Hepatocyte (in vitro differentiated cells): ENCODE results near the gene PCA3. TPM values are rescaled to one million over a fixed set of nuclear protein-coding genes. Genes with fewer than 3 reads are reported as not detected.

Source experiments
- DNase-seq: peaks from one replicate; pipeline ENCODE4 v3.0.0-alpha.2; 2016; ENCODE audit warnings: low spot score
- H2AFZ ChIP-seq: fragments of 200-600 bp; sonication (generic); 2 replicates; pipeline ENCODE4 v1.6.0; 2016; ENCODE audit warnings: antibody characterized with exemption, mild to moderate bottlenecking
- H3K27ac ChIP-seq: fragments of 200-600 bp; sonication (generic); 2 replicates; pipeline ENCODE4 v1.5.1; 2016; ENCODE audit warnings: mild to moderate bottlenecking
- H3K27me3 ChIP-seq: fragments of 200-600 bp; sonication (generic); 2 replicates; pipeline ENCODE4 v1.6.1; 2016
- H3K36me3 ChIP-seq: fragments of 200-600 bp; sonication (generic); replicated peaks from 2 replicates; pipeline ENCODE4 v1.5.1; 2016; ENCODE audit warnings: low read depth; ENCODE audit not compliant: insufficient read depth
- H3K4me1 ChIP-seq: fragments of 200-600 bp; sonication (generic); 2 replicates; pipeline ENCODE4 v1.5.1; 2016; ENCODE audit warnings: mild to moderate bottlenecking, moderate library complexity; ENCODE audit not compliant: insufficient read depth
- H3K4me2 ChIP-seq: fragments of 200-600 bp; sonication (generic); 2 replicates; pipeline ENCODE4 v1.6.0; 2016
- H3K4me3 ChIP-seq: fragments of 200-600 bp; sonication (generic); 2 replicates; pipeline ENCODE4 v1.5.1; 2016; ENCODE audit warnings: mild to moderate bottlenecking
- H3K79me2 ChIP-seq: fragments of 200-600 bp; sonication (generic); 2 replicates; pipeline ENCODE4 v1.6.0; 2017; ENCODE audit warnings: mild to moderate bottlenecking
- H3K9me2 ChIP-seq: fragments of 200-600 bp; sonication (generic); replicated peaks from 2 replicates; pipeline ENCODE4 v1.6.0; 2017; ENCODE audit warnings: mild to moderate bottlenecking; ENCODE audit not compliant: insufficient read depth
- H3K9me3 ChIP-seq: fragments of 200-600 bp; sonication (generic); 2 replicates; pipeline ENCODE4 v1.5.1; 2016; ENCODE audit warnings: low read depth, mild to moderate bottlenecking
- H4K20me1 ChIP-seq: fragments of 200-600 bp; sonication (generic); 2 replicates; pipeline ENCODE4 v1.6.0; 2016; ENCODE audit warnings: mild to moderate bottlenecking; ENCODE audit not compliant: insufficient read depth, poor library complexity, severe bottlenecking
- EZH2 ChIP-seq: fragments of 200-600 bp; sonication (generic); IDR thresholded peaks from 2 replicates; pipeline ENCODE4 v1.6.1; 2016; ENCODE audit warnings: antibody characterized with exemption, mild to moderate bottlenecking, borderline replicate concordance
- EZH2phosphoT487 ChIP-seq: fragments of 200-600 bp; sonication (generic); IDR thresholded peaks from one replicate; pipeline ENCODE4 v1.6.1; 2018; ENCODE audit warnings: antibody characterized with exemption, mild to moderate bottlenecking, low read depth, moderate library complexity; ENCODE audit not compliant: unreplicated experiment, severe bottlenecking
- WGBS: methylation state at CpG from one replicate; pipeline ENCODE4 v1.1.6; 2016; ENCODE audit warnings: low lambda C conversion rate; ENCODE audit errors: missing lambda C conversion rate; 5-methylcytosine and 5-hydroxymethylcytosine counted together
- polyA plus RNA-seq: library from polyadenylated mRNA; unstranded; fragments of >200 nt; fragmentation: Nextera tagmentation; extraction: Ambion mirVana; gene quantifications from 2 replicates; pipeline ENCODE4 v1.2.1, GENCODE V29; 2016
- total RNA-seq: library from RNA; depleted of rRNA; stranded (reverse); fragments of >200 nt; gene quantifications from 2 replicates; pipeline ENCODE4 v1.2.3, GENCODE V29; 2014
- TF ChIP-seq, protein P1 (sequence below): fragments of 200-600 bp; sonication (generic); IDR thresholded peaks from 2 replicates; pipeline ENCODE4 v1.5.1; 2016; ENCODE audit warnings: antibody characterized with exemption, mild to moderate bottlenecking; ENCODE audit not compliant: poor library complexity

Gene PCA3
- total and polyA plus RNA-seq, 2 experiments from 2014 or later: not detected

GRCh38 chr9:76729116-76729515 lies 35.1 kb upstream of the PCA3 start:
- Histone ChIP-seq H3K27ac (no peak overlapping the region), H3K36me3 (no peaks in the 10 kb centered on the region), H3K4me2 (no peak overlapping the region), H3K79me2 (no peaks in the 10 kb centered on the region), H3K9me2 (no peaks in the 10 kb centered on the region), H3K9me3 (no peaks in the 10 kb centered on the region), H4K20me1 (no peaks in the 10 kb centered on the region), H3K27me3 (no peaks in the 10 kb centered on the region), H3K4me1 (no peaks in the 10 kb centered on the region), H2AFZ (no peak overlapping the region), H3K4me3 (no peak overlapping the region)
- no peak for DNase-seq
- WGBS: 81% methylated on average over 3 of the region's 3 CpGs
- TF ChIP-seq EZH2phosphoT487 (no peak), EZH2 (no peak)
- TF ChIP-seq, protein P1, sequence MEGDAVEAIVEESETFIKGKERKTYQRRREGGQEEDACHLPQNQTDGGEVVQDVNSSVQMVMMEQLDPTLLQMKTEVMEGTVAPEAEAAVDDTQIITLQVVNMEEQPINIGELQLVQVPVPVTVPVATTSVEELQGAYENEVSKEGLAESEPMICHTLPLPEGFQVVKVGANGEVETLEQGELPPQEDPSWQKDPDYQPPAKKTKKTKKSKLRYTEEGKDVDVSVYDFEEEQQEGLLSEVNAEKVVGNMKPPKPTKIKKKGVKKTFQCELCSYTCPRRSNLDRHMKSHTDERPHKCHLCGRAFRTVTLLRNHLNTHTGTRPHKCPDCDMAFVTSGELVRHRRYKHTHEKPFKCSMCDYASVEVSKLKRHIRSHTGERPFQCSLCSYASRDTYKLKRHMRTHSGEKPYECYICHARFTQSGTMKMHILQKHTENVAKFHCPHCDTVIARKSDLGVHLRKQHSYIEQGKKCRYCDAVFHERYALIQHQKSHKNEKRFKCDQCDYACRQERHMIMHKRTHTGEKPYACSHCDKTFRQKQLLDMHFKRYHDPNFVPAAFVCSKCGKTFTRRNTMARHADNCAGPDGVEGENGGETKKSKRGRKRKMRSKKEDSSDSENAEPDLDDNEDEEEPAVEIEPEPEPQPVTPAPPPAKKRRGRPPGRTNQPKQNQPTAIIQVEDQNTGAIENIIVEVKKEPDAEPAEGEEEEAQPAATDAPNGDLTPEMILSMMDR: no peak

DNA sequence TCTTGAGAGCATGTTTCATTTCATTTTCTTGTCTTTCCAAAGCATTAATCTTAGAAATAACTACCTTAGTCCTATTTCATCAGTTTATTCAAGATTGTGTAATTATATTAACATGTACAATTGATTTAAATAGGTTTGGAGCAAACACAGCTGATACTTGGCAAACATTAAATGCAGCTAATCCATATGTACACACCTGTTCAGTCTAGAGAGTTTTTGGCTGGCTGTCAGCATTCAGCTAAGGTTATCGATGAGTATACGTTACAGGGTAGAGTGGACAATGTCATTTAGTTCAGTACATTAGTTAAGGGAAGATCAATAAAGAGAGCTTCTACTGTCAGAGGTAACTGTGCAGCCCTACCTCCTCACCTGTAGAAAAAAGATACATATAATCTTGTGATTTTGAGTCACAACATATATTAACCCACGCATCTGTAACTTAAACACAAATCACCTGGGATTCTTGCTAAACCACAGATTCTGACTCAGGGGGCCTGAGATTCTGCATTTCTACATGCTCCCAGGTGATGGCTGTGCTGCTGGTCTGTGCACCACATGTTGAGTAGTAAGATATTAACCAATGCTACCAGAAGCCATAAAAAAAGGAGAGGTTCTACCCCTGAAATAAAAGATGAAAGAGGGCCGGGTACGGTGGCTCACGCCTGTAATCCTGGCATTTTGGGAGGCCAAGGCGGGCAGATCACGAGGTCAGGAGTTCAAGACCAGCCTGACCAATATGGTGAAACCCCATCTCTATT lies 34.1 kb upstream of the PCA3 start:
- no peaks in the 10 kb centered on the region for H3K79me2 ChIP-seq
- no peak overlapping the region for H3K4me3 ChIP-seq
- H2AFZ ChIP-seq: no peak overlapping the region
- no peaks in the 10 kb centered on the region for H4K20me1 ChIP-seq
- no peaks in the 10 kb centered on the region for H3K4me1 ChIP-seq
- no peak overlapping the region for H3K4me2 ChIP-seq
- H3K9me3 ChIP-seq: no peaks in the 10 kb centered on the region
- 73% methylated on average over 8 of the region's 8 CpGs for WGBS
- no peak overlapping the region for H3K27ac ChIP-seq
- no peak for TF ChIP-seq EZH2phosphoT487
- no peaks in the 10 kb centered on the region for H3K27me3 ChIP-seq
- DNase-seq: no peak
- H3K9me2 ChIP-seq: no peaks in the 10 kb centered on the region
- H3K36me3 ChIP-seq: no peaks in the 10 kb centered on the region

GRCh38 chr9:76730801-76731200 lies 33.4 kb upstream of the PCA3 start:
- Histone ChIP-seq H3K4me3 (no peak overlapping the region), H3K9me3 (no peaks in the 10 kb centered on the region), H4K20me1 (no peaks in the 10 kb centered on the region), H3K27ac (no peak overlapping the region), H3K79me2 (no peaks in the 10 kb centered on the region), H3K4me1 (no peaks in the 10 kb centered on the region), H2AFZ (no peak overlapping the region), H3K36me3 (no peaks in the 10 kb centered on the region), H3K27me3 (no peaks in the 10 kb centered on the region), H3K4me2 (no peak overlapping the region), H3K9me2 (no peaks in the 10 kb centered on the region)
- TF ChIP-seq EZH2phosphoT487: no peak
- TF ChIP-seq, protein P1: no peak
- TF ChIP-seq EZH2: no peak
- WGBS: 90% methylated on average over 6 of the region's 6 CpGs
- no peak for DNase-seq

- H4K20me1 ChIP-seq: no peaks in the 10 kb centered on the region
- no peak overlapping the region for H2AFZ ChIP-seq
- no peak overlapping the region for H3K27ac ChIP-seq
- no peaks in the 10 kb centered on the region for H3K79me2 ChIP-seq
- H3K9me2 ChIP-seq: no peaks in the 10 kb centered on the region
- no peaks in the 10 kb centered on the region for H3K36me3 ChIP-seq
- no peaks in the 10 kb centered on the region for H3K4me1 ChIP-seq
- no peaks in the 10 kb centered on the region for H3K27me3 ChIP-seq
- WGBS: 24% methylated on average over 3 of the region's 3 CpGs
- H3K4me2 ChIP-seq: no peak overlapping the region
- no peaks in the 10 kb centered on the region for H3K9me3 ChIP-seq
- H3K4me3 ChIP-seq: no peak overlapping the region
- no peak for DNase-seq
- TF ChIP-seq EZH2: no peak
- TF ChIP-seq EZH2phosphoT487: no peak
- TF ChIP-seq, protein P1: no peak
Observed at GRCh38 chr9:76732341-76732958, 31.8 kb upstream of the PCA3 start.
